ENCODE measurements around the gene NT5C.

NT5C gene

DNA sequence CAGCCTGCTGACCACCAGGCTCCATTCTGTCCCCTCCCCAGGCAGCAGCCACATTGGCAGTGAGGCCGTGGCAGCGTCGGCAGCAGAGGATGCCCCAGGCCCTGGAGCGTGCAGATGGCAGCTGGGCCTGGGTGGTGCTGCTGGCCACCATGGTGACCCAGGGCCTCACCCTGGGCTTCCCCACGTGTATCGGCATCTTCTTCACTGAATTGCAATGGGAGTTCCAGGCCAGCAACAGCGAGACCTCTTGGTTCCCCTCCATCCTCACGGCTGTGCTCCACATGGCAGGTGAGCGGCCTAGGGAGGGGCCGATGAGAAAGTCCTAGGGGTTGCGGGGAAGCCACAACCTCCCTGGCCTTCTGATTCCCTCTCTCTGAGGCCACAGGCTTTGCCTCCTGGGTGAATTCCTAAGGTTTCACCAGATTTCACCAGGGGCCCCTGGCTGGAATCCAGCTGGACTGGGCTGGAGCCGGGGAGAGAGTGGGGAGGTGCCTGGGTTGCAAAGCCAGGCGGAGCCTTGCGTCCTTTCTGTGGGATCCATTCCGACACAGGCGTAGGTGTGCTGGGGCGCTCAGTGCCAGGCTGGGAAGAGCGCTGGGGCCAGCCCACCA is 37.9 kb downstream of the NT5C start:
- no peak for DNase-seq (ENCODE audit: low read depth in 2 of 2)

DNA sequence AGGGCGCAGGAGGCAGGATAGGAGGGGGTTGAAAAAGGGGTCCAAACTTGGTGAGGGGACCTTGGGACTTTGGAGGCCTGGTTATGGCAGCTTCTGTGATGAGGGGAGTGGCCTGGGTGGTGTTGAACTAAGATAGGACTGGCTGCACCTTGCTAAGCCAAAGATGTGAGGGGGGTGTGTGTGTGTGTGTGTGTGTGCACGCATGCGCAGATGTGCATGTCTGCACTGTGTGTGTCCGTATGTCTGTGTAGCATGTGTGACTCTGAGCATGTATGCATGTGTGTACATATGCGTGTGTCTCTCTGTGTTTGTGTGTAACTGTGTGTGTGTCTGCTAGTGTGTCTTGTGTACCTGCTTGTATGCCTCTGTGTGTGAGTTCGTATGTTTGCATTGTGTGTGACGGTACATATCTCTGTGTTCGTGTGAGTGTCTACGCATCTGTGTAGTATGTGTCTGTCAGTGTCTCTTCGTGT is 39.7 kb downstream of the NT5C start:
- DNase-seq (ENCODE audit: low read depth in 2 of 2) = no peak

DNA sequence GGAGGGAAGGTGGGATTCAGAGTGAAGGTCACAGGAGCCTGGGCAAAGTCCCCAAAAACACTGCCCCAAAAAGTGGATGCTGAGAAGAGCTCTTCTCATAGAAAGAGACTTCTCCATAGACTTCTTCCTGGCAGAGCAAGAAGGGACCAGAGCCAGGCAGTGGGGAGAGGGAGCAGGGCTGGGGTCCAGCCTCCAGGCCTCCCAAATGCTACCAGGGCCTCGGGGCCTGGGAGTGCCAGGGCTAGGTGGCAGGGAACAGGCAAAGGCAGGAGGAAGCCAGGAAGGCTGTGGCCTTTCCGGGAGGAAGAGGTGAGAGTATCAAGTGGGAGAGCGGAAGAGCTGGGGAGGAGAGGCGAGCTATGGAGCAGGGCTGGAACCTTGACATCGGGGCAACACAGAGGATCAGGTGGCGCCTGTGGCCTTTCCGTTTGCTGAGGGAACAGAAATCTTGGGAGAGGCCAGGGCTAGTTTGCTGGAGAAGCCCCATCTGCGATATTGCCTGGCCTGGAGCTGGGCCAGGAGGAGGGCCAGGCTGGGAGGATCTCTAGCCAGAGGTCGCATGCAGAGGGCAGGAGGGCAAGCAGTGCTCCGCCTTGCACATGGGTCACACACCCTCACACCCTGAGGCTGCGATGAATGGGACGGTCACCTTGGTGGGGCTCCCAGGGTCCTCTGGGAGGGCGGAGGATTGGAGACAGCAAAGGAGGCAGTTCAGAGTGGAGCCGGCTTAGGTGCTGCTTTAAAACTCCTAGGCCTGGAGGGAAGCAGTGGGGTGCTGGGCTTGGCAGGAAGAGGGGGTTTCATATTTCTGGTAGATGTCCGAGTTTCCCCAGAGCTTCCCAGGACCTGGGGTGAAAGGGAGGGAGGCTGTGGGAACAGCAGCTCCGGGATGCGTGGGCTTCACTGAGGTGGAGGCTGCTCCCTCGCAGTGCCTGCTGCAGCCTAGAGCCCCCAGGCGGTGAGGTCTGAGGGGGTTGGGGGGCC is 40.4 kb downstream of the NT5C start:
- DNase-seq (ENCODE audit: low read depth in 2 of 2) = no peak

DNA sequence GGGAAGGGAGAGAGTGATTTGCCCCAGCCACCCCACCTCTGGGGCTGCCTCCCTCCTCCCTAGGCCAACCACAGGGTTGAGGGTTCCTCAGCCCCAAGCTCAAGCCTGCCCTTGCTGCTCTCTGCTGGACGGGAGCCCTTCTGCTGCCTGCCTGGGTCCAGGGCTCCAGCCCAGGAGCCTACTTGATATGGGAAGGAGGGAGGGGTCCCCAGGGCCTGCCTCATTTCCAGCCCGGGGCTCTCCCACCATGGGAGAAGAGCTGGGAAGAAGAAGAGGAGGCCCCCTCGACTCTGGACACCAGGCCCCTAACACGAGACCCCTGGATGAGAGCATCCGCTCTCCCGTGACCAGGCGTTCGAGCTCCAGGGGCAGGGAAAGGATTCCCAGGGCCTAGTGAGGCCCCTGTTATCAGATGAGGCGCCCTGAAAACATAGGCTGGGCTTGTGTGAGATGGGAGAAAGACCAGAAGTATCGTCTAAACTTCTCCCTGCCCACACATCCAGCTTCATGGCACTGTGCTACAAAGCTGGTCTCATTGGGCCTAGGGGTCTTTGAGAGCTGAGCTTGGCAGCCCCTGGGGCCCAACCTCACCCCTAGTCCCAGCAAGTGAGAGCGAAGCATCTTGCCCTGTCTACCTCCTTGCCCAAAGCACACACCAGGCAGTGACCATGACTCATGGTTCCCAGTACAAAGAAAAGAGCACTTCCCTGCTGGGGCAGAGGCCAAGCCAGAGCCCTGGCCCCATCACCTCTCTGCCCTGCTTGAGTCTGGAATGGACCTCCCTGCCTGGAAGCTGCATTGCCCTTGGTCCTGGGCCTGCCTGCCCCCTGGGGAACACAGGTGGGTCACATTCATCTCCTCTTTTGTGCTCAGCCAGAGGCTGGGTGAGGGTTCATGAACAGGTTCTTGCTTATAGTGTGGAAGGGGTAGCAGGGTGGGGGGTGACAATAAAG is 42.8 kb downstream of the NT5C start:
- DNase-seq (ENCODE audit: low read depth in 2 of 2) = no peak

DNA sequence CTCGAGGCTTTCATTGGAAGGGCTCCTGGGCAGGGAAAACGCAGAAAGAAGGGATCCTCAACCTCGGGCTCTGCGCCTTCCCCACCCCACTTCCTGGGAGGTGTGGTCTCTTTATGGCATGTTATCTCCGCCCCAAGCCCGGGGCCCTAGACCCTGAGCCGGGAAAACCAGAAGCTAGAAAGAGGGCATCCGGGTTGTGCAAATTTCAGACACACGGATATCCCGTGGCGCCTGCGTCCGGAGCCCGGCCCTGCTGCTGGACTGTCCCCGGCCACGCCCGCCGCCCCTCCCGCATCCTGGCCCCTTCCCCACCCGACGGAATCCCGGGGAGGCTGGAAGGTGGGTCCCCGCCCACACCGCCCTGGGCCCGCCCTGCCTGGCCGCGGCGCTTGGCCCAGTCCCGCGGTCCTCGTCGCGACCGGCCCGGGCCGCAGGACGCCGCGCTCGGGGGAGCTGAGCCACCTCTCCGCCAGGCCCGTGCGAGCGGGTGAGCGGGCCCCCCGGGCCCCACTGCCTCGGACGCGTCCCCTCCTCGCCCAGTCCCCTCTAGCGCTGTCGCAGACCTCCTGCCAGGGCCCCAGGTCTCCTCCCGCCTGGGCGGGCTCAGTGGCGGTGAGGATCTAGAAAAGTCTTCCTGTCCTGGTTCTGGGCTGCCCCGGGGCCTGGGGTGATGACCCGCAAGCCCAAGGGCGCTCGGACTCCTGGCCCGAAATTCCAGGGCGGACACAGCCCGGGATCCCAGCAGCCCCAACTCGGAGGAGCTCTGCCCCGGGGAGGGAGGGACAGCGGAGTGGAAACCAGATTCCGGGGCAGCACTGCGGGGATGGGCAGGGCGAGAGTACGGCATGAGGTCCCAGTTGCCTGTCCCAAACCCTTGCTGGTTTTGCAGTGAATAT is 43.7 kb downstream of the NT5C start, which contains the start of gene SLC16A5:
Gene SLC16A5, plus strand, starts transcription at position 397 of the 896 bp plus-strand sequence. CDS start 5,683 bp downstream, outside the sequence.
- DNase-seq (ENCODE audit: low read depth in 2 of 2) = no peak

DNA sequence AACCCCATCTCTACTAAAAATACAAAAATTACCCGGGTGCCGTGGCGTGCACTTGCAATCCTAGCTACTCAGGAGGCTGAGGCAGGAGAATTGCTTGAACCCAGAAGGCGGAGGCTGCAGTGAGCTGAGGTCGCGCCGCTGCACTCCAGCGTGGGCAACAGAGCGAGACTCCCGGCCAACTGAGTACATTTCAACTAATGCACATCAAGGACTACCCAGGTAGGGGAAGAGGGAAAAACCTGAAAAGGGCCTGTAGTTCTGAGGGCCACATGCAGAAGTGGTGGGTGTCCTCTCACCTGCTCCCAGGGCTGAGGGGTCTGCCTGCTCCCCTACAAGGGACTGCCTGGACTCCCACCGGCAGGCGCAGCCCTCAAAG is 44.4 kb downstream of the NT5C start:
- no peak for DNase-seq (ENCODE audit: low read depth in 2 of 2)

DNA sequence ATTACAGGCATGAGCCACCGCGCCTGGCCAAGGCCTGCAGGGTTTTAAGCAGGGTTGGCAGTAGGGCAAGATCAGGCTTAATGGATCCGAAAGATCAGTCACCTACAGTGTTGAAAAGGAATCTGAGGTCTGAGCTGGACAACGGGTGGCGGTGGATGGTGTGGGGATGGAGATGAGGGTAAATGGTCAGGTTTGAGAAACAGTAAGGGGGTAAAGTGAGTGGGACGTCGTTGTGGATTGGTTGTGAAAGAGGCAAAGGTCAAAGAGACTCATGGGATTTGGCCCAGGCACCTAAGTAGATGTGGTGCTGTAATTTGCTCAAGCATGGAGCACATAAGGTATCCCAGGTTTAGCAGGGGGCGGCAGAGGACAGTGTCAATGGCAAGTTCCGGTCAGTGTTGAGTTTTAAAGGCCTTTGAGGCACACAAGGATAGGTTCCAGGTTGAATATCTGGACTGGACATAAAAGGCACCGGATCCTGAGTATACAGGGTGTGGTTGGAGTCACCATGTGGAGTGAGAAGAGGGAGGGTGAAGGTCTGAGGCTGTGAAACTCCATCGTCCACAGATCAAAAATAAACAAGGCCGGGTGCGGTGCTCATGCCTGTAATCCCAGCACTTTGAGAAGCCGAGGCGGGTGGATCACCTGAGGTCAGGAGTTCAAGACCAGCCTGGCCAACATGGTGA is 44.9 kb downstream of the NT5C start:
- DNase-seq (ENCODE audit: low read depth in 2 of 2) = no peak

DNA sequence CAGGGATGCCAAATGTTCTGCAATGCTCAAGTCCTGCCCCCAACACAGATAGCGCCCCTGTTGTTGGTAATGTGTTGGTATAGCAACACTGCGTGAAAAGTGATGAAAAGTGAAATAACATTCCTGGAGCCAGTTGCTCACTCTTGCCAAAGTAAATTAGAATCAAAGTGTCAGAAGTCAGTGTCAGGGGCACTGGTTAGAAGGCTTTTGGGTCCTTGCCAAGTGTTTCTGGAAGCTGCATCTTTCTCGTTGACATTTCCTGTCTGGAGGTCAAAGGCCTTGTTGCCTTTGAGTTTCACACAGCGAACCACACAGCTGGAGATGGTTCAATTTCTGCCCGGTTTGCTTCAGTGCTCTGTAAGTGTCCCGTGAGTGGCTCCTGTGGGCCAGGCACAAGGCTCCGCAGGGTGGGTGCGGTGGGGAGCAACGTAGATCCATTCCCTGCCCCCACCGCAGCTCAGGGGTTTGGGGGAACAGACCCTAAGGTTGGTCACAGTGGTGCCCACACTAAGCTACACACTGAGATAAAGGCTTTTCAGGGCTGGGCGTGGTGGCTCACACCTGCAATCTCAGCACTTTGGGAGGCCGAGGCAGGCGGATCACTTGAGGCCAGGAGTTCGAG is 47.4 kb downstream of the NT5C start:
- DNase-seq (ENCODE audit: low read depth in 2 of 2) = no peak

DNA sequence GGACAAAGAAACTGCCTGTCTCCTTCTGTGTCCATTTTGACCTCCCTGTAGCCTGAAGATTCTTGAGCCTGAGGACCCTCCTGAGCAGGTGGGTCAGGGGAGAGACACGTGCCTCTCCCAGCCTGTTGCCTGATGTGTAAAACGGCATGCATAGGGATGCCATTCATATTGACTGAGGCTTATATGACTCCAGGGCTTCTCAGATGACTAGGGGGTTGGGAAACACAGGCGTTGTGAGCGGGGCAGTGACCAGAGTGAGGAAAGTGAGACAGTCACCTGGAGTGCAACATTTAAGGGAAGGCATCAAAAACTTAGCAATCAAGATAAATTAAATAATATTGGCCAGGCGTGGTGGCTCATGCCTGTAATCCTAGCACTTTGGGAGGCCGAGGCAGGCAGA is 48.9 kb downstream of the NT5C start:
- no peak for DNase-seq (ENCODE audit: low read depth in 2 of 2)

DNA sequence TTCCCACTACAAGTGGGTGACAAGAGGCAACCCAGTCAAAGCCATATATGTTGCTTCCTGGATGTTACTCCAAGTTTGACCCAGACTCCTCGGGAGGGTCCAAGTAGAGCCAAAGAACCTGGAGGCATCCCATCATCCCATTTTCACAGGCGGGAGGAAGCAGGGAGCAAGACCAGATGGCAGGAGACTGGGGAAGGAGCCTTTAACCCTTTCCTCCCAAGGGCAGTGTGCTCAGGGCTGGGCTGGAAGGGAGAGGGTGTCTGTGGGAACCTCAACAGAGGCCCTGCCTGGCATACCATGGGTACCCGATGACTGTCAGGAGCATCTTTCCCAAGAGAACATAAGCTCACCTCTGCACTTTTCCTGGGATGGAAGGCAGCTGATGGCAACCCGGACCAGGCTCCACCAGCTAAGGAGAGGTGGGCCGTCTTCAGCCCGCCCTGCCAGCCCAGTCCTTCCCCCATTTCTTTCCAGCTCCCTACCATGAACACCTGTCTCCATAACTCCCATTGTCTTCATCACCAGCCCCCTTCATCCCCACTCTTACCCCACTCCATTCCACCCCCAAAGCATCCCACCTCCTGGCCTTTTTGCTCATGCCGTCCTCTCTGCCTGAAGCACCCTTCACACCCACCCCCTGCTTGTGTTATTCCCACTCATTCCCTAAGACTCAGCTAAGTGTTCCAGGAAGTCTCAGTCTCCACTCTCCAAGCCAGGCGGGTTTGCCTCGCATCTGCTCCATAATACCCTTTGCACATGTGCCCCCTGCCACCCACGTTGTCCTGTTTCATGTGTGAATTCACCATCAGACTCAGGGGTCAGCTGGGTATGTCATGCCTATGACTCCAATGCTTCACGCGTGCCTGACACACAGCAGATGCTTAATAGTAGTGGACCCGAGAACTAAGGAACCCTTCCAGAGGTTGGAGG is 49.7 kb downstream of the NT5C start:
- no peak for DNase-seq (ENCODE audit: low read depth in 2 of 2)

Measured in stimulated activated CD4-positive, alpha-beta T cell treated with anti-CD3 and anti-CD28 coated beads, Interleukin-1b, Interleukin-23, amount 100 ng/mL, for 1 hour (primary cell).